MV-4-11 (cell line): ENCODE data around the gene PAEP.
"Not testable (repeated sequence)": the region's sequence is repeated elsewhere in the genome, so short reads cannot be mapped to it uniquely, and the experiment has no call there.

ENCODE experiments used
- DNase-seq: peaks from one replicate; lab custom pipeline; 2025; lab: John Stamatoyannopoulos, UW

PAEP gene

GRCh38 chr9:135561391-135562234, at the start of gene PAEP:
Gene PAEP, plus strand, starts transcription at chr9:135561756.
- no peak for DNase-seq

- no peak for DNase-seq
Observed at GRCh38 chr9:135512241-135512603, 49.3 kb upstream of the PAEP start.

GRCh38 chr9:135512904-135513303, 48.7 kb upstream of the PAEP start:
- no peak for DNase-seq

- no peak for DNase-seq
Observed at GRCh38 chr9:135513351-135513846, 48.2 kb upstream of the PAEP start.

- DNase-seq, result not testable (repeated sequence)
Observed at GRCh38 chr9:135513906-135514305, 47.6 kb upstream of the PAEP start.

- no peak for DNase-seq
Observed at GRCh38 chr9:135514342-135515082, 47.0 kb upstream of the PAEP start.

- DNase-seq, result no peak
Observed at GRCh38 chr9:135515083-135515951, 46.2 kb upstream of the PAEP start.

- no peak for DNase-seq
Observed at GRCh38 chr9:135516132-135516860, 45.3 kb upstream of the PAEP start.

GRCh38 chr9:135517407-135517822, 44.1 kb upstream of the PAEP start:
- no peak for DNase-seq

- DNase-seq, result no peak
Observed at GRCh38 chr9:135519179-135519971, 42.2 kb upstream of the PAEP start.

GRCh38 chr9:135520916-135521607, 40.5 kb upstream of the PAEP start, which contains the start of gene LCN1:
Gene LCN1, plus strand, starts transcription at chr9:135521440. Its CDS starts 58 bp downstream, at chr9:135521498.
- no peak for DNase-seq

- DNase-seq, result no peak
Observed at GRCh38 chr9:135521608-135522095, 39.9 kb upstream of the PAEP start.

GRCh38 chr9:135522137-135522877, 39.2 kb upstream of the PAEP start:
- no peak for DNase-seq

- DNase-seq, result no peak
Observed at GRCh38 chr9:135522931-135523330, 38.6 kb upstream of the PAEP start.

- no peak for DNase-seq
Observed at GRCh38 chr9:135523521-135524129, 37.9 kb upstream of the PAEP start.

GRCh38 chr9:135524130-135524861, 37.3 kb upstream of the PAEP start:
- no peak for DNase-seq

- DNase-seq, result no peak
Observed at GRCh38 chr9:135525241-135526088, 36.1 kb upstream of the PAEP start.
